HG03095 (cell line): ENCODE results near the gene HCFC1.
A peak's percentile ranks its signal among the peaks of the same experiment; 100 is the strongest.

ENCODE experiments used
- ATAC-seq: cut with Tn5 transposase; IDR thresholded peaks from one replicate; pipeline ENCODE4 v1.9.1; 2021; ENCODE audit warnings: moderate library complexity; ENCODE audit not compliant: unreplicated experiment

HCFC1 gene

GRCh38 chrX:153905481-153906095 is 66.0 kb downstream of the HCFC1 start:
- no peak for ATAC-seq

- no peak for ATAC-seq
Observed at GRCh38 chrX:153903991-153904957, 67.3 kb downstream of the HCFC1 start, which contains the start of gene AVPR2. TSS of gene AVPR2 (plus strand) at chrX:153904673. CDS start at chrX:153905146, 473 bp downstream.

- ATAC-seq, result no peak
Observed at GRCh38 chrX:153903238-153903980, 68.2 kb downstream of the HCFC1 start.

GRCh38 chrX:153902385-153902784 is 69.2 kb downstream of the HCFC1 start:
- ATAC-seq, result no peak

- no peak for ATAC-seq
Observed at GRCh38 chrX:153901753-153902140, 69.9 kb downstream of the HCFC1 start.

- peak; percentile 81 for ATAC-seq
Observed at GRCh38 chrX:153900831-153901752, 70.5 kb downstream of the HCFC1 start.

GRCh38 chrX:153897899-153898298 is 73.7 kb downstream of the HCFC1 start:
- no peak for ATAC-seq
